Panc1 (cell line): ENCODE data around the gene PPP1R2. TPM values are rescaled to one million over a fixed set of nuclear protein-coding genes. Genes with fewer than 3 reads are reported as not detected.

ENCODE experiments used
- ATAC-seq: fragments of 200-7000 bp; cut with Tn5 transposase; 2 replicates; pipeline ENCODE4 v1.9.1; 2020; ENCODE audit warnings: mild to moderate bottlenecking, moderate library complexity
- BruUV-seq: library from RNA; stranded (reverse); fragments of 400-500 nt; replicated peaks from 2 replicates; lab custom pipeline; 2021; lab: Mats Ljungman, UMichigan
- CTCF ChIA-PET: fragments of 300-600 bp; sonication (Branson Sonifier 250); formaldehyde crosslinking; loops from one replicate; lab custom pipeline; 2022; ENCODE audit warnings: antibody characterized with exemption; lab: Charles Lee
- POLR2A ChIA-PET: fragments of 300-600 bp; sonication (Branson Sonifier 250); formaldehyde crosslinking; loops from one replicate; lab custom pipeline; 2022; ENCODE audit warnings: antibody characterized with exemption; lab: Charles Lee
- DNase-seq: peaks from one replicate; pipeline ENCODE4 v3.0.0-alpha.2; 2010; ENCODE audit warnings: low read depth, low spot score
- H3K27ac ChIP-seq: 2 replicates; pipeline ENCODE4 v1.5.1; 2011; ENCODE audit warnings: mild to moderate bottlenecking, low read length, inconsistent platforms
- H3K27me3 ChIP-seq: fragments of 200-500 bp; sonication (Bioruptor generic); 2 replicates; pipeline ENCODE4 v1.6.0; 2014; ENCODE audit warnings: low read length, inconsistent platforms; ENCODE audit not compliant: control insufficient read depth, insufficient read depth
- H3K36me3 ChIP-seq: fragments of 200-500 bp; sonication (Bioruptor generic); 2 replicates; pipeline ENCODE4 v1.5.1; 2014; ENCODE audit warnings: inconsistent platforms, mild to moderate bottlenecking, low read length, moderate library complexity; ENCODE audit not compliant: control insufficient read depth, insufficient read depth
- H3K4me1 ChIP-seq: 2 replicates; pipeline ENCODE4 v1.5.1; 2011; ENCODE audit warnings: inconsistent platforms, mild to moderate bottlenecking, low read length, moderate library complexity; ENCODE audit not compliant: control insufficient read depth, insufficient read depth
- H3K4me3 ChIP-seq, 2 experiments: 2 replicates each; pipeline ENCODE4 v1.5.1; 2011 to 2012; ENCODE audit warnings: low read depth in 2 of 2, low read length in 2 of 2, mild to moderate bottlenecking in 2 of 2, inconsistent platforms in 1 of 2, moderate library complexity in 1 of 2
- H3K9me3 ChIP-seq: fragments of 200-500 bp; sonication (Bioruptor generic); 2 replicates; pipeline ENCODE4 v1.5.1; 2014; ENCODE audit warnings: low read depth, mild to moderate bottlenecking, inconsistent platforms, low read length, moderate library complexity; ENCODE audit not compliant: control insufficient read depth, insufficient read depth
- CTCF ChIP-seq: fragments of 450-650 bp; IDR thresholded peaks from 2 replicates; pipeline ENCODE4 v1.5.1; 2017; ENCODE audit warnings: mild to moderate bottlenecking
- POLR2AphosphoS5 ChIP-seq: IDR thresholded peaks from 2 replicates; pipeline ENCODE4 v1.6.1; 2012; ENCODE audit warnings: mild to moderate bottlenecking, low read depth, low read length, moderate library complexity
- REST ChIP-seq, 2 experiments: IDR thresholded peaks; 2 replicates each; pipeline ENCODE4 v1.6.1; 2011 to 2012; ENCODE audit warnings: low read depth in 2 of 2, control low read depth in 1 of 2, low read length in 1 of 2, mild to moderate bottlenecking in 1 of 2, moderate library complexity in 1 of 2; ENCODE audit not compliant: insufficient read depth in 1 of 2
- SIN3A ChIP-seq: IDR thresholded peaks from 2 replicates; pipeline ENCODE4 v1.6.1; 2012; ENCODE audit warnings: low read depth, mild to moderate bottlenecking, low read length, moderate library complexity, borderline replicate concordance; ENCODE audit not compliant: insufficient read depth
- TCF7L2 ChIP-seq: IDR thresholded peaks from 2 replicates; pipeline ENCODE4 v1.6.1; 2011; ENCODE audit warnings: mild to moderate bottlenecking, low read depth, low read length, inconsistent platforms
- in situ Hi-C: cut with HindIII; loops from 2 replicates; pipeline ENCODE4 v1.10.0; 2016; ENCODE audit warnings: low sequenced_read_pairs, low pct_unique_long_range_greater_than_20kb
- intact Hi-C: fragments of 100-400 bp; cut with micrococcal nuclease; formaldehyde crosslinking; loops from one replicate; pipeline ENCODE4 v1.10.0; 2022; ENCODE audit not compliant: unreplicated experiment
- total RNA-seq: library from RNA; stranded (reverse); gene quantifications from one replicate; pipeline ENCODE4 v1.2.1, GENCODE V29; 2021; ENCODE audit not compliant: unreplicated experiment

Gene PPP1R2
- total RNA-seq, 1 experiment from 2014 or later: 60.2 TPM

GRCh38 chr3:195551381-195551978 lies 8.4 kb upstream of the PPP1R2 start:
- intact Hi-C loops: no loop called here
- POLR2A ChIA-PET: no interaction called here

GRCh38 chr3:195550723-195551122 lies 7.6 kb upstream of the PPP1R2 start:
- H3K4me1 ChIP-seq: no peaks in the 10 kb centered on the region
- ChIA-PET CTCF (no interaction called here), POLR2A (no interaction called here)
- TF ChIP-seq CTCF: no peak
- no peak for TF ChIP-seq REST (IDR thresholded peaks at IDR 0.05; ENCODE audit: insufficient read depth in 1 of 2, low read depth in 2 of 2, low read length in 1 of 2)
- no peak for TF ChIP-seq POLR2AphosphoS5
- TF ChIP-seq SIN3A: no peak
- no peak for TF ChIP-seq TCF7L2
- H3K4me3 ChIP-seq: no peak overlapping the region
- no peaks in the 10 kb centered on the region for H3K36me3 ChIP-seq
- H3K9me3 ChIP-seq: no peaks in the 10 kb centered on the region
- intact Hi-C loops: no loop called here
- no peak for DNase-seq
- BruUV-seq: no TSS peak
- ATAC-seq: no peak
- no peaks in the 10 kb centered on the region for H3K27me3 ChIP-seq
- no peak overlapping the region for H3K27ac ChIP-seq
- in situ Hi-C loops: no loop called here

More at GRCh38 chr3:195551381-195551978, 8.4 kb upstream of the PPP1R2 start:
- no peak overlapping the region for H3K4me3 ChIP-seq
- in situ Hi-C loops: no loop called here
- H3K27me3 ChIP-seq: no peaks in the 10 kb centered on the region
- no peak overlapping the region for H3K27ac ChIP-seq
- H3K9me3 ChIP-seq: no peaks in the 10 kb centered on the region
- CTCF ChIA-PET: interaction anchor here (0.7 kb wide), 1 partner anchor 246 kb away, joined by 3 read pairs; no protein-coding TSS in a partner anchor
- DNase-seq: no peak
- ATAC-seq: peak; percentile 49; the same call in 1 of the 2 replicates
- H3K4me1 ChIP-seq: no peaks in the 10 kb centered on the region
- BruUV-seq: no TSS peak
- TF ChIP-seq REST (IDR thresholded peaks at IDR 0.05; ENCODE audit: insufficient read depth in 1 of 2, low read depth in 2 of 2, low read length in 1 of 2): no peak
- TF ChIP-seq CTCF: no peak
- TF ChIP-seq SIN3A: no peak
- TF ChIP-seq TCF7L2: no peak
- TF ChIP-seq POLR2AphosphoS5: no peak
- H3K36me3 ChIP-seq: no peaks in the 10 kb centered on the region
